ENCODE results near the gene GRIA3.

GRCh38 chrX:123313486-123313885 lies 129.4 kb downstream of the GRIA3 start:
- TF ChIP-seq, protein P1, sequence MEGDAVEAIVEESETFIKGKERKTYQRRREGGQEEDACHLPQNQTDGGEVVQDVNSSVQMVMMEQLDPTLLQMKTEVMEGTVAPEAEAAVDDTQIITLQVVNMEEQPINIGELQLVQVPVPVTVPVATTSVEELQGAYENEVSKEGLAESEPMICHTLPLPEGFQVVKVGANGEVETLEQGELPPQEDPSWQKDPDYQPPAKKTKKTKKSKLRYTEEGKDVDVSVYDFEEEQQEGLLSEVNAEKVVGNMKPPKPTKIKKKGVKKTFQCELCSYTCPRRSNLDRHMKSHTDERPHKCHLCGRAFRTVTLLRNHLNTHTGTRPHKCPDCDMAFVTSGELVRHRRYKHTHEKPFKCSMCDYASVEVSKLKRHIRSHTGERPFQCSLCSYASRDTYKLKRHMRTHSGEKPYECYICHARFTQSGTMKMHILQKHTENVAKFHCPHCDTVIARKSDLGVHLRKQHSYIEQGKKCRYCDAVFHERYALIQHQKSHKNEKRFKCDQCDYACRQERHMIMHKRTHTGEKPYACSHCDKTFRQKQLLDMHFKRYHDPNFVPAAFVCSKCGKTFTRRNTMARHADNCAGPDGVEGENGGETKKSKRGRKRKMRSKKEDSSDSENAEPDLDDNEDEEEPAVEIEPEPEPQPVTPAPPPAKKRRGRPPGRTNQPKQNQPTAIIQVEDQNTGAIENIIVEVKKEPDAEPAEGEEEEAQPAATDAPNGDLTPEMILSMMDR (conservative IDR thresholded peaks at IDR 0.05; ENCODE audit: low read depth, low read length): no peak
- TF ChIP-seq EZH2 (IDR thresholded peaks at IDR 0.05; ENCODE audit: borderline replicate concordance, low read depth, low read length, poor library complexity, severe bottlenecking): no peak
